HG03045 (cell line): ENCODE data around the gene MPST.

Experiments
- ATAC-seq: cut with Tn5 transposase; IDR thresholded peaks from one replicate; pipeline ENCODE4 v1.9.1; 2021; ENCODE audit warnings: mild to moderate bottlenecking, moderate library complexity; ENCODE audit not compliant: unreplicated experiment

Gene MPST

DNA sequence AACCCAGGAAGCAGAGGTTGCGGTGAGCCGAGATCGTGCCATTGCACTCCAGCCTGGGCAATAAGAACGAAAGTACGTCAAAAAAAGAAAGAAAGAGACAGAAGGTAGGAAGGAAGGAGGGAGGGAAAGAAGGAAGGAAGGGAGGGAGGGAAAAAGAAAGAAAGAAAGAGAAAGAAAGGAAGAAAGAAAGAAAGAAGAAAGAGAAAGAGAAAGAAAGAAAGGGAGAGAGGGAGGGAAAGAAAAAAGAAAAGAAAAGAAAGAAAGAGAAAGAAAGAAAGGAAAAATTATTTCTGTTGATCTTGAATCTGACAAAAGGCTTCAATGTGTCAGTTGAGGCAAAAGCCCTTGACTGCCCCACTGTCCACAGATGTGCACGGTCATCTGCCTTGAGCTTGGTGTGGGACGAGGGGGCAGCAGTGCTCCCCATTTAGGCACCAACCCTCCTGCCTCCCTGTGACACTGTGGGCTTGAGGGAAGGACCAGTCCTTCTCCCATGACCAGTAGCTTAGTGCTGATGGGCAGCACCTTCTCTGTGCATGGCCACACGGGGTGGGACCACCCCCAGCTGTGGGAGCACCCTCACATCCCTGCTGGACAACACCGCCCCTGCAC, 56.4 kb downstream of the MPST start:
- no peak for ATAC-seq

DNA sequence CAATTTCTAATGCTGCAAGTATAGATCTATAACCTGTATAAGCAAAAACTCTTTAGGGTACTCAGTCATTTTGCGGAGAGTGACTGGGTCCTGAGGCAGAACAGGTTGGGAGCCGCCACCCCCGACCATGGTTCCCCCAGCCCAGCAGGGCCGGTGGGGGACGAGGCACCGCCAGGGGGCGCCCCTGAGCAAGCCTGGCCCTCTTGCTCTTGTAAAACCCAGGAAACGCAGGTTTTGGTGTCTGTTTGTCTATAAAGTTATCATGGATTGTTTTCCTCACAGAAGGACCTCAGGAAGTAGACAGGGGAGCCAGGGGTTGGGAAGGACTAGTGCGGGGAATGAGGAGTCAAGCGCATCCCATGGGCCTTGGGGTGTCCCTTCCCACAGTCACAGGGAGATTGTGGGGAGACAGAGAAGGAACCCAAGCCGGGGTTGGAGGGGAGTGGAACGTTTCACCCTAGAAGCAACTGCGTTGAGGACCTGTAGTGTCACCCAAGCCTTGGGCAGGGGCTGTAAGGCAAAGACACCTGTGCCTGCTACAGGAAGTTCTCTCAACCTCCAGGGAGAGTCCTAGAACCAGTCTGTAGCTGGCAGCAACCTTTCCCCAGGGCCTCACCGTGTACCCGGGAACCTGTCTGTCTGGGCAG, 58.4 kb downstream of the MPST start:
- no peak for ATAC-seq

DNA sequence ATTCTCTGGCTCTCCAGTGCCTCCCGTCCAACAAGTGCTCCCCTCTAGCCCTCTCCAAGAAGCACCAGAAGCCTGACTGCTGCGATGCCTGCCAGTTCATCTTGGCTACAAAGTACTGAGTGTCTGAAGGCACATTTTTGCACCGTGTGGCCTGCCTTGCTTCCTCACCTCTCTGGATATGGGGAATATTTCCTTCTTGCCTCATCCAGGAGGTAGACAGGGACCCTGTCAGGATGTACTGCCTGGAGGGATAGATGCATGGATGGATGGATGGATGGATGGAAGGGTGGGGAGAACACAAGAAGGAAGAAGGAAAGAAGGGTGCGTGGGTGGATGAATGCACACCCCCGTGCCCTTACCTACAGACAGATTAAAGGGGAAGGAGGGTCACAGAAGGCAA, 59.6 kb downstream of the MPST start:
- no peak for ATAC-seq
